ENCODE data around the gene MAP7D3.
"Not testable (repeated sequence)": the region's sequence is repeated elsewhere in the genome, so short reads cannot be mapped to it uniquely, and the experiment has no call there.

The MAP7D3 gene

GRCh38 chrX:136246201-136246600 is 5.0 kb downstream of the MAP7D3 start:
- no peak for DNase-seq

- not testable (repeated sequence) for DNase-seq
These were observed 13.4 kb downstream of the MAP7D3 start for GRCh38 chrX:136237849-136238248.

GRCh38 chrX:136237074-136237473 is 14.1 kb downstream of the MAP7D3 start:
- no peak for DNase-seq

- no peak for DNase-seq
These were observed 22.4 kb downstream of the MAP7D3 start for GRCh38 chrX:136228839-136229207.

- DNase-seq = no peak
These were observed 23.0 kb downstream of the MAP7D3 start for GRCh38 chrX:136227948-136228838.

GRCh38 chrX:136227074-136227473 is 24.1 kb downstream of the MAP7D3 start:
- DNase-seq = no peak

GRCh38 chrX:136221851-136222513 is 29.2 kb downstream of the MAP7D3 start:
- DNase-seq = no peak

GRCh38 chrX:136220951-136221350 is 30.2 kb downstream of the MAP7D3 start:
- DNase-seq = no peak

GRCh38 chrX:136220540-136220939 is 30.7 kb downstream of the MAP7D3 start:
- no peak for DNase-seq

GRCh38 chrX:136219893-136220292 is 31.3 kb downstream of the MAP7D3 start:
- DNase-seq = no peak

- DNase-seq = no peak
These were observed 35.6 kb downstream of the MAP7D3 start for GRCh38 chrX:136215559-136215958.

GRCh38 chrX:136214551-136214950 is 36.6 kb downstream of the MAP7D3 start:
- peak; percentile 17 for DNase-seq

GRCh38 chrX:136212557-136213111 is 38.6 kb downstream of the MAP7D3 start:
- no peak for DNase-seq

GRCh38 chrX:136211766-136212556 is 39.2 kb downstream of the MAP7D3 start:
- no peak for DNase-seq

- no peak for DNase-seq
These were observed 40.4 kb downstream of the MAP7D3 start for GRCh38 chrX:136210806-136211205.

- DNase-seq = no peak
These were observed 41.0 kb downstream of the MAP7D3 start for GRCh38 chrX:136210243-136210642.

GRCh38 chrX:136209751-136210150 is 41.4 kb downstream of the MAP7D3 start:
- no peak for DNase-seq

- no peak for DNase-seq
These were observed 42.0 kb downstream of the MAP7D3 start for GRCh38 chrX:136209016-136209738.

- DNase-seq = no peak
These were observed 43.7 kb downstream of the MAP7D3 start for GRCh38 chrX:136207546-136207945.

GRCh38 chrX:136206916-136207315 is 44.3 kb downstream of the MAP7D3 start:
- no peak for DNase-seq

GRCh38 chrX:136205882-136206380 is 45.3 kb downstream of the MAP7D3 start:
- no peak for DNase-seq

GRCh38 chrX:136204571-136204970 is 46.6 kb downstream of the MAP7D3 start:
- no peak for DNase-seq

Data from T1000 (cell line).